Glomerular endothelial cell (primary cell): ENCODE measurements around the gene P3H2. TPM values are rescaled to one million over a fixed set of nuclear protein-coding genes. Genes with fewer than 3 reads are reported as not detected.
"Not testable (repeated sequence)": the region's sequence is repeated elsewhere in the genome, so short reads cannot be mapped to it uniquely, and the experiment has no call there.

Experiments used
- DNase-seq: peaks from one replicate; pipeline ENCODE4 v3.0.0-alpha.2; 2011; ENCODE audit warnings: low read depth, low spot score; ENCODE audit errors: extremely low read depth
- total RNA-seq: library from RNA; depleted of rRNA; stranded (reverse); fragments of >200 nt; gene quantifications from 2 replicates; pipeline ENCODE4 v1.2.3, GENCODE V29; 2015

Gene P3H2
- total RNA-seq, result 29.1 and 41.9 TPM in 2 replicates

DNA sequence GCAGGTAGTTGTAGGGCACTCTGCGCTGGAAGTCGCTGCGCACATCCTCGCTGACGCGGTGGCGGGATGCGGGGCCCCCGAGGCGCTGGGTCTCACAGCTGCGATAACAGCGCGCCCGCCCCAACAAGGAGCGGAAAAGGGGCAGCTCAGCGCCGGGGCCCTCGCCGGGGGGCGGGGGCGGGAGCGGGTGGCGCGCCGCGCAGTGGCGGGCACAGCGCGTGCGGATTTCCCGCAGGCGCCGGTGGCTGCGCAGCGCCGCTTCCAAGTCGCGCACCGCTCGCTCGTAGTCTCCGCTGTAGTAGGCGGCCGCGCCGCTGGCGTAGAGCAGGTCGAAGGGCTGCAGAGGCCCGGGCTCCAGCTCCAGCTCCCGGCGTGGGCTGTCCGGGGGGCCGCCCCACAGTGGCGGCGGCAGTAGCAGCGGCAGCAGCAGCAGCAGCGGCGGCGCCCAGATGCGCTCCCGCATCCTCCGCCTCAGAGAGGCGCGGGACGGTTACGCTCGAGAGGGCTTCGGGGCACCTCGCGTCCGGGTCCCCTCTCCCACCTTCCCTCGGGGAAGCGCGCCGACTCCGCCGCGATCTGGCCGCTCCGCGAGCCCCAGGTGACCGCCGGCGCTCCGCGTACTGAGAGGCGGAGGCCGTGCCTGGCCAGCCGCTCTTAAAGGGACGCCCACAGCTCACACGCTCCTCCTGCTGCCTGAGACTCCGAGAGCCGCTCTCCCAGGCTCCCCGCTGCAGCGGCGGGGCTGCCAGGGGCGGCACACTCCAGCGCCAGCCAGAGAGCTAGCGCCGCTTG lies at the start of gene P3H2:
Gene P3H2 (minus strand): TSS at position 629 of the 792 bp plus-strand sequence. CDS start 166 bp downstream, at position 463.
- DNase-seq, result no peak

DNA sequence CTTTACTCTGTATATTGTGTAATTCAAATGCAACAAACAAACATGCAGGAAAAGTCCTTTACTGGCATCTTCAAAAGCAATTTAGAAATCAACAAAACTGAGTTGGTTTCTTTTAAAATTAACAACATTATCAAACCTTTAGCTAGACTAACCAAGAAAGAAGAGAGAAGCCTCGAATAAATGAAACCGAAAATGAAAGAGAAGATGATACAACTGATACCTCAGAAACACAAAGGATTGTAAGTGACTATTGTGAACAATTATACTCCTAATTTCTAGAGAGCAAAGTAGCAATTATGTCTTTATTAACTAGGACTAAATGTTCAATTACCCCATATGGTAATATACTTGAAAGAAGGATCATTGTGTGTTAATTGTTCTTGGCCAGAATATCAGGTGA lies 49.2 kb upstream of the P3H2 start:
- no peak for DNase-seq

DNA sequence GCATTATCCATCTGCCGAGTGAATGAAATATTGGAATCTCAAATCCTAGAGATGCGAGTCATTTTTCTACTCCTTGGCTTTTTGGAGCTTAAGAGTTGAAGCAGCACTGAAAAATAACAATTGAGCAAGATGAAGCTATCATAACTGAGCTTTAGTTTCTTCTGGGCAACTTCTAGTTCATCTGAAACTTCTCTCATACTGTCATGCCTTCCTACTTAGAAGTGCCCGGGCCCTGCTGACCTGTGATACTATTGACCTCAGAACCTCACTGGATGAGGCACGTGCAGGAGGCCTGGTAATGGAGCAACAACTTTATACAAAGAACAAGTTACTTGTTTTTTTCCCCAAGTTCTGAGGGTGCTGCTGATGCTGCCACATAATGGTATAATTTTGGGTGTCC lies 48.5 kb upstream of the P3H2 start:
- DNase-seq, result no peak

DNA sequence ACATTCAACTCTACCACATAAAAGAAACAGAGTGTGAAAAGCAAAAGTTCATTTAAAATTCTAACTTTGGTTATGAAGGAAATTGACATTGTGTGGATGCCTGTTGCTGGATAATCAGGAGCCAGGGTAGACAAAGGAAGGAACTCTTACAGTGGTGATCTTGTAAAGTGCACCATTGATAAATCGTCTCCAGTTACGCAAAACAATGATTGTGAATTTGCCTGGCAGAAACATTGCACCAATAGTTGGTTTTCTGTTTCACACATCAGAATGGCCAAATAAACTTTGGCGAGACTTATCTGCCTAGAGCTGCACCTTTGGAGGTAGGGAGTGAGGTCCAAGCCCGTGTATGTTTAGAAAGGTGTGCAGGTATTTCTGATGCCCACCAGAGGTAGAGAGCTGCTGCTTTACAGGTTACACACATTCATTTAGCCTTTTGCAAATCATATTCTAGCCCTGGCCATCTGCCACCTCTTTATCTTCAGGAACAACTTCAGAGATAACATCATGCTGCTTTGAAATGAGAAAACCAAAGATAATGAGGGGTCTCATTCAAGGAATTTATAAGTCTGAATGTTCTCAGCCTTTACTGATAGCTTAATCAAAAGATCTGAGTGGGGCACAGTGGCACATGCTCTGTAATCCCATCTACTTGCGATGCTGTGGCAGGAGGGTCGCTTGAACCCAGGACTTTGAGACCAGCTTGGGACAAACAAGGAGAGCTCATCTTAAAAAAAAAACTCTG lies 47.4 kb upstream of the P3H2 start:
- no peak for DNase-seq

- DNase-seq, result no peak
These were observed 46.3 kb upstream of the P3H2 start for GRCh38 chr3:190166948-190167347.

DNA sequence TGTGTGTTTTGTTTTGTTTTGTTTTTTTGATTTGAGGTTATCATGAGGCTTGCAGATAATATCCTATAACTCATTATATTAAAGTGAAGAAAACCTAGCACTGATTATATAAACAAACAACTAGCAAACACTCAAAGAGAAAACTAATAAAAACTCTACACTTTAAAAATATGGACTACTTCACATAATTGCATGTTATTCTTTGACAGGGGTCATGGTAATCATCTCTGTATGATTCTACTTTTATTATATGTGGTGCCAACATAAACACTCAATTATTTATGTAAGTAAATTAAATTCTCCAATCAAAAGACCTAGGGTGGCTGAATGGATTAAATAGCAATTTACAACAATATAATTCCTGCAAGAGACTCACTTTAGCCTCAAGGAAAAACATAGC lies 44.6 kb upstream of the P3H2 start:
- DNase-seq, result no peak

DNA sequence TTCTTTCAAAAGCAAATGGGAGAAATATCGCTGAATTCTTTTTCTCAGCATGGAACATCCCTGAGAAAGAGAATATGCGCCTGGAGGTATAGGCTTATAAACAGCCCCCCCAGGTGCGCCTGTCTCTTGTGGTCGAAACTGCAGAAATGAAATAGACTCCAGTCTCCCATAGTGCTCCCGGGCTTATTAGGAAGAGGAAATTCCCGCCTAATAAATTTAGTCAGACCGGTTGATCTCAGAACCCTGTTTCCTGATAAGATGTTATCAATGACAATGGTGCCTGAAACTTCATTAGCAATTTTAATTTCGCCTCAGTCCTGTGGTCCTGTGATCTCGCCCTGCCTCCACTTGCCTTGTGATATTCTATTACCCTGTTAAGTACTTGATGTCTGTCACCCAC lies 41.3 kb upstream of the P3H2 start:
- DNase-seq, result not testable (repeated sequence)

GRCh38 chr3:190159902-190160435 lies 39.3 kb upstream of the P3H2 start:
- DNase-seq, result no peak

DNA sequence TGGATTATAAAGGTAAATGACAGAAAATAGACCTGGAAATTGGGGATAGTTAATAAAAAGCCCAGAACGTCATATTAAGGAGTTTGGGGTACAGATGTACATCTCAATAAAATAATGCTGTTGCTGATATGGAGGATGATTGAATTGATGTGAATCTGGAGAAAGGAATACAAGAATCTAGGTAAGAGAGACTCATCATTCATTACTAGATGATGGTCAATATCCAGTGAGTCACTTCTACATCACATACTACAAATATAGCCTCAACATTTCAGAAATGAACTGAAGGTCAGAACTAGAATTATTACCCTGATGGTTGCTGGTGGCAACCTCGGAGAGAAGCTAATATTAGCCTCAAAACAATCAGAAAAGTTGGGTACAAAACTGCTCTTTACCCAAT lies 37.6 kb upstream of the P3H2 start:
- no peak for DNase-seq

- DNase-seq, result no peak
These were observed 35.1 kb upstream of the P3H2 start for GRCh38 chr3:190155752-190156151.

DNA sequence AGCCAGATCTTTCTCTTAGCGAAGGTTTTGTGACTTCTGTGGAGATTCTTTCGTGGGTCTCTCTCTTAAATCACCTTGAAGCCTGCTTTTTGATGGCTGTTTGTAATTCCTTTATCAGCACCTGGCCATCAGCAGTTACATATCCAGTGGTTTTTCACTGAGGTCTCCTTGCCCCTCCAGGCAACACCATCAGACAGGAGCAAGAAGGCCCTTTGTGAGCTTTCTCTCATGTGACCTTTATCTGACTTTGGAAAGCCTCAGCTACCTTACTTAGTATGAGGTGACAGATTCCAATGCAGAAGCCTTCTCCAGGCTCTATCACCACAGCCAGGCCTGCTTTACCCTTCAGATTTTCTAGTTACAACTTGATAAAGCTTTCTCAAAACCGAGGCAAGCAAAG lies 30.0 kb upstream of the P3H2 start:
- DNase-seq, result no peak

DNA sequence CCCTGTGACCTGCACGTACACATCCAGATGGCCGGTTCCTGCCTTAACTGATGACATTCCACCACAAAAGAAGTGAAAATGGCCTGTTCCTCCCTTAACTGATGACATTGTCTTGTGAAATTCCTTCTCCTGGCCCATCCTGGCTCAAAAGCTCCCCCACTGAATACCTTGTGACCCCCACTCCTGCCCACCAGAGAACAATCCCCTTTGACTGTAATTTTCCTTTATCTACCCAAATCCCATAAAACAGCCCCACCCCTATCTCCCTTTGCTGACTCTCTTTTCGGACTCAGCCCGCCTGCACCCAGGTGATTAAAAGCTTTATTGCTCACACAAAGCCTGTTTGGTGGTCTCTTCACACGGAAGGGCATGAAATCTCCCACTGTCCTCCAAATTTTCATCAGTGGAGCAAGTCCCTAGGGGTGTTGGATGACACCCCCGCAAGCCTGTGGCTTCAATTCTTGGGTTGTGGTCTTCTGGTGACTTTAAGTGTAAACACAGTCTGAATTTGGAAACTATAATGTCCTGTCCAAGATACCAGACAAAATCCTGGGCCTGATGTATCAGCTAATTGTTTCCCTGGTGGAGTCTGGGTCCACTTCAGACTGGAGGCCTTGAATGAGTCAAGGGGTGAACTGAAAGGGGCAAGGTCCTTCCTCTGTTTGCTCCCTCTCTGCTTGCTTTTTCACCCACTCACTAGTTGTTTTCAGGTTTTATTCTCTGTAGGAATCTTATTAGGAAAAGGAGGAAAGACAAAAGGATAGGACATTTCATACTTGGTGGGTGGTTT lies 29.3 kb upstream of the P3H2 start:
- not testable (repeated sequence) for DNase-seq

DNA sequence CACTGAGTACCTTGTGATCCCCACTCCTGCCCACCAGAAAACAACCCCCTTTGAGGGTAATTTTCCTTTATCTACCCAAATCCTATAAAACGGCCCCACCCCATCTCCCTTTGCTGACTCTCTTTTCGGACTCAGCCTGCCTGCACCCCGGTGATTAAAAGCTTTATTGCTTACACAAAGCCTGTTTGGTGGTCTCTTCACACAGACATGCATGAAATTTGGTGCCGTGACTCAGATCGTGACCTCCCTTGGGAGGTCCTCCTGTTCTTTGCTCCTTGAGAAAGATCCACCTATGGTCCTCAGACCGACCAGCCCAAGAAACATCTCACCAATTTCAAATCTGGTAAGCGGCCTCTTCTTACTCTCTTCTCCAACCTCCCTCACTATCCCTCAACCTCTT lies 24.1 kb upstream of the P3H2 start:
- DNase-seq, result not testable (repeated sequence)

DNA sequence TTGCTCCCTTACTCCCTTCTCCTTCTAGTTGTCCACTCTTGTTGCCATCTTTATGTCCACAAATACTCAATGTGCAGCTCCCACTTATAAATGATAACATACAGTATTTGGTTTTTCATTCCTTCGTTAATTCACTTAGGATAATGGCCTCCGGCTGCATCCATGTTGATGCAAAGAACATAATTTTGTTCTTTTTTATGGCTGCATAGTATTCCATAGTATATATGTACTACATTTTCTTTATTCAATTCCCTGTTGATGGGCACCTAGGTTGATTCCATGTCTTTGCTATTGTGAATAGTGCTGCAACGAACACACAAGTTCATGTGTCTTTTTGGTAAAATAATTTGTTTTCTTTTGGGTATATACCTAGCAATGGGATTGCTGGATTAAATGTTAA lies 21.3 kb upstream of the P3H2 start:
- DNase-seq, result no peak

- DNase-seq, result no peak
These were observed 18.7 kb upstream of the P3H2 start for GRCh38 chr3:190139365-190139764.

GRCh38 chr3:190132371-190132770 lies 11.7 kb upstream of the P3H2 start:
- DNase-seq, result no peak

DNA sequence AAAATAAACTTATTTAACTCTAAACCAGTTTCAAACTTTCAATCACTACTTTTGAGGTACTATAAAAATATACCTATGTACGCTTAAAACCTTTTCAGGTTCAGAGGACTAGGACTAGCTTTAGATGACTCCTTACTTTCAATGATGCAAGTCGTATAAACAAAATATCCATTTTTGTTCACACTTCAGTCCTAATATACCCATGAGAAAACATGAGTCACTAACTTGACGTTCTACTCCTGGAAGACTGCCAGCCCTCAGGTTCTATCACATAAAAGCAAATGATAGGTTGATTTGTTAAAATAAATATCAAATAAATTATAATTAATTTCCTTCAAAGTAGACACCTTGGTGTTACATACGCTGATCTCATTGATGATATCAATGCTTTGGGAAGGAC lies 10.6 kb upstream of the P3H2 start:
- no peak for DNase-seq

GRCh38 chr3:190130696-190131095 lies 10.0 kb upstream of the P3H2 start:
- no peak for DNase-seq

DNA sequence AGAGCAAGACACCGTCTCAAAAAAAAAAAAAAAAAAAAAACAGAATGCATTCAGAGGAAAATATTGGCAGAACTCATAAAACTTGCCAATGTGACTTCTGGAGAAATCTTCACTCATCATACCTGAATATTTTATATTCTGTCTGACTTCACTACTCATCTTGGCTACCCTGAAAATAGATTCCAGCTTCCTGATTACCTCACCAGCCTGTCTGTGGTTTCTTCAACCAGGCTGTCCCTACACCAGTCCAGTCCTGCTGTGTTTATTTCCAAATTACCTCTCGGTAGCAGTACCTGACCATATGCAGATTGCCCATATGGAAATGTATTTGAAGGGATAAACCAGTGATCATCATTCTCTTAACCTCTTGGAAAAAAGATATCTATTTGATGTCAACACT lies 9.3 kb upstream of the P3H2 start:
- DNase-seq, result no peak

- DNase-seq, result no peak
These were observed 7.1 kb upstream of the P3H2 start for GRCh38 chr3:190127797-190128196.

GRCh38 chr3:190127195-190127594 lies 6.5 kb upstream of the P3H2 start:
- no peak for DNase-seq
